Measurements from ENCODE around the gene SCNN1G. TPM values are rescaled to one million over a fixed set of nuclear protein-coding genes. Genes with fewer than 3 reads are reported as not detected.

The SCNN1G gene
- total and polyA plus RNA-seq, 8 donors, result 0.60 to 8.9 (median 3.8) TPM

DNA sequence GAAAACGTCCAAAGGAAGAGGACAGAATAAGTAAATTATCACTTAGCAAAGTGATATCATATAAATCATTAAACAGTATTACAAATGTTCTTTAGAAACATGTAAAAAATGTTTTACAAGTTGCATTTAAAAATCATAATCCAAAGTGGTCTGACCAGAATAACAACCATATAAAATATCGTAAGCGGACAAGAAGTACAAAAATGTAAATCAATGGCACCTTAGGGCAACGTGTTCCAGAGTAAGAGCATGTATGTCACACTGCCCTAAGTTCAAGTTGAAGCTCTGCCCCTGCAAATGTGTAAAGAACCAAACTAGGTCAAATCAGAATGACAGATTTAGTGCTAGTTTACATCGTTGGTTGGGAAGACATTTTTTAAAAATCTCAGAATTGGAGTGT, 44.7 kb upstream of the SCNN1G start:
- ATAC-seq (no peak), DNase-seq (no peak), FAIRE-seq (no peak)
- no peaks in the 10 kb centered on the region for H3K27me3 ChIP-seq
- H3K9me3 ChIP-seq, result no peaks in the 10 kb centered on the region
- TF ChIP-seq, protein P1, sequence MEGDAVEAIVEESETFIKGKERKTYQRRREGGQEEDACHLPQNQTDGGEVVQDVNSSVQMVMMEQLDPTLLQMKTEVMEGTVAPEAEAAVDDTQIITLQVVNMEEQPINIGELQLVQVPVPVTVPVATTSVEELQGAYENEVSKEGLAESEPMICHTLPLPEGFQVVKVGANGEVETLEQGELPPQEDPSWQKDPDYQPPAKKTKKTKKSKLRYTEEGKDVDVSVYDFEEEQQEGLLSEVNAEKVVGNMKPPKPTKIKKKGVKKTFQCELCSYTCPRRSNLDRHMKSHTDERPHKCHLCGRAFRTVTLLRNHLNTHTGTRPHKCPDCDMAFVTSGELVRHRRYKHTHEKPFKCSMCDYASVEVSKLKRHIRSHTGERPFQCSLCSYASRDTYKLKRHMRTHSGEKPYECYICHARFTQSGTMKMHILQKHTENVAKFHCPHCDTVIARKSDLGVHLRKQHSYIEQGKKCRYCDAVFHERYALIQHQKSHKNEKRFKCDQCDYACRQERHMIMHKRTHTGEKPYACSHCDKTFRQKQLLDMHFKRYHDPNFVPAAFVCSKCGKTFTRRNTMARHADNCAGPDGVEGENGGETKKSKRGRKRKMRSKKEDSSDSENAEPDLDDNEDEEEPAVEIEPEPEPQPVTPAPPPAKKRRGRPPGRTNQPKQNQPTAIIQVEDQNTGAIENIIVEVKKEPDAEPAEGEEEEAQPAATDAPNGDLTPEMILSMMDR (IDR thresholded peaks at IDR 0.05), result no peak
- H3K4me3 ChIP-seq, result no peak overlapping the region
- H3K4me1 ChIP-seq, result peaks cover 0 to 15% (median 8%) of the 10 kb centered on the region in 3 donors
- no peaks in the 10 kb centered on the region for H3K36me3 ChIP-seq
- WGBS, 2 donors, result 44 to 49% methylated on average over 5 of the region's 5 CpGs
- intact Hi-C loops (cut with DNase I), result no loop called here
- no peak overlapping the region for H3K27ac ChIP-seq

DNA sequence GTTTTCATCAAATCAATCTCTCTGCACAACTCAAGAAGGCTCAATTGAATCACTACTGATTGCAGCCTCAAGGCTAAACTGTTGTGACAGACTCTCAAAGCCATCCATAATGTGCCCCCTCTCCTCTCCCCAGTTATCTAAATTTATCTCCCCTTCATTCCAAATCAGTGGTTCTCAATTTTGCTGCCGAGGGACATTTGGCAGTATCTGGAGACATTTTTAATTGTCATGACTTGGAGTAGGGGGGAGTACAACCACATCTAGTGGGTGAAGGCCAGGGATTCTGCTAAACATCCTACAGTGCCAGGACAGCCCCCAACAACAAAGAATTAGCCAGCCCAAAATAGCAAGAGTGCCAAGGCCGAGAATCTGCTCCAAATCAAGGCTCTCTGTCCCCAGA, 42.4 kb upstream of the SCNN1G start:
- H3K4me3 ChIP-seq, result no peak overlapping the region
- H3K4me1 ChIP-seq, result peaks cover 0 to 18% (median 9%) of the 10 kb centered on the region in 3 donors
- intact Hi-C loops (cut with DNase I), result no loop called here
- H3K27me3 ChIP-seq, result no peaks in the 10 kb centered on the region
- no peaks in the 10 kb centered on the region for H3K36me3 ChIP-seq
- ATAC-seq, result no peak
- TF ChIP-seq, protein P1 (IDR thresholded peaks at IDR 0.05), result no peak
- DNase-seq, result no peak
- no peaks in the 10 kb centered on the region for H3K9me3 ChIP-seq
- no peak for FAIRE-seq
- H3K27ac ChIP-seq, result no peak overlapping the region
- WGBS, 2 donors, result 63 to 75% methylated on average over 2 of the region's 2 CpGs

DNA sequence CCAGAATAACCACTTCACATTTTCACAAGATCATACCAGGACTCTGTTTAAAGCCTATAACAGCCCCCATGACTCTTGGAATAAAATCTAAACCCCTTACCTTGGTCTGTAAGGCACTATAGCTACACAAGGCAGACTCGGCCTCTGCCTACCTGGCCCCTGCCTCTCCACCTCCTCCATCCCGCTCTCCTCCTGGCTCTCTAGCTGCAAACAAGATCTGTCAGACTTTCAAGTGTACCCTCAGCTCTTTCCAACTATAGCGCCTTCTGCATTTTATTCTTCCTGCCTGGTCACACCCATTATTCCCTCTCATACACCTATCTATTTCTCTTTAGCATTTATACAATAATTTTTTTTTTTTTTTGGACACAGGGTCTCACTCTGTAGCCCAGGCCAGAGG, 41.5 kb upstream of the SCNN1G start:
- intact Hi-C loops (cut with DNase I), result no loop called here
- FAIRE-seq (no peak), ATAC-seq (no peak), DNase-seq (no peak)
- H3K27me3 ChIP-seq, result no peaks in the 10 kb centered on the region
- peaks cover 0 to 26% (median 9%) of the 10 kb centered on the region in 3 donors for H3K4me1 ChIP-seq
- no peak overlapping the region for H3K4me3 ChIP-seq
- no peaks in the 10 kb centered on the region for H3K9me3 ChIP-seq
- TF ChIP-seq, protein P1 (IDR thresholded peaks at IDR 0.05), result no peak
- 94 to 99% methylated on average over 3 of the region's 3 CpGs for WGBS, 2 donors
- H3K36me3 ChIP-seq, result no peaks in the 10 kb centered on the region
- no peak overlapping the region for H3K27ac ChIP-seq

DNA sequence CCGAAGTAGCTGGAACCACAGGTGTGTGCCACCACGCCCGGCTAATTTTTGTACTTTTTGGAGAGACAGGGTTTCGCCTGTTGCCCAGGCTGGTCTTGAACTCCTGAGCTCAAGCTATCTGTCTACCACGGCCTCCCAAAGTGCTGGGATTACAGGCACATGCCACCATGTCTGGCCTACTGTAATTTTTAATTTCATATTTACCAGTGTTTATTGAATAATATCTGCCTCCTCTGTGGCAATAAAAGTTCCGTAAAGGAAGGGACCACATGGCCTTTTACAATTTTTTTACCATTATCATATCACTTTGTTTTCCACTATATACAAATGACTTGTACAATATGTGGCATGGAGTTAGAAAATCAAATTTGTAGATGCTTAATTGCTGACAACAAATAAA, 41.0 kb upstream of the SCNN1G start:
- no peak for FAIRE-seq
- no peak overlapping the region for H3K27ac ChIP-seq
- TF ChIP-seq, protein P1 (IDR thresholded peaks at IDR 0.05), result no peak

DNA sequence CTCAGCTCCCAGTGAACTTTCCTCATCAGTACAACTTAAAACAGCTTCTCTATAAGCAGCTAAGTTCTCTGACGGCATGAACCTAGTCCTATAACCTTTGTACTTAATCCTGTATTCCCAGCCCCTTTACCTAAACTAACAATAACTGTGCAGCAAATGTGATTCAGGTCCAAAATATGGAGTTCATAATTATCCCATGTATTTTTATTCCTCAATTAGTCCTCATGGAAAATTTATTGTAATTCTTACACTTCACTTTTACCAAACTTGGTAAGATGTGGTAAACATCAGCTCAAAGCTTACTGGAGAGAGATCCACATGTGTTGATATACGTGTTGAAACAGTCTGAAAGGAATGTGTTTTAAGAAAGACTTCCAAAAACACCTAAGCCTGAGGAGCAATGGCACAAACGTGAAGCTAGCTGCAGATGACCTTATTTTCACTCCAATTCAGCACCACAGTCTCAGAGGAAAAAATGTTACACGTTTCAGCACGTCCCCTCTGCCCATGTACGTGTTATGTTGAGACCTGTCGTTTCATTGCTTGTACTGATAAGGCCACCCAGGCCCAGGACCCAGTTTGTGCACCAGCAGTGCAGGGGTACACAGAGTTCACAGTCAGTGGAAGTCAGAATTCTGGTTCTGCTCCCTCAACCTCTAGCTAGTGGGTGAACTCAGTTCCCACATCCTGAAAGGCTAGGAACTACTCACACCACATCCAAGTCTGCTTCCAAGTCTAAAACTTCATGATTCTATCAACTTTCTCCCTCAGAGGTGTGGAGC, 40.4 kb upstream of the SCNN1G start:
- no peaks in the 10 kb centered on the region for H3K36me3 ChIP-seq
- 33 to 38% methylated on average over 7 of the region's 7 CpGs for WGBS, 2 donors
- no peaks in the 10 kb centered on the region for H3K27me3 ChIP-seq
- H3K9me3 ChIP-seq, result no peaks in the 10 kb centered on the region
- TF ChIP-seq, protein P1 (IDR thresholded peaks at IDR 0.05), result no peak
- peaks cover 0 to 31% (median 9%) of the 10 kb centered on the region in 3 donors for H3K4me1 ChIP-seq
- no peak for FAIRE-seq
- DNase-seq, result no peak
- H3K27ac ChIP-seq, result no peak overlapping the region
- no peak overlapping the region for H3K4me3 ChIP-seq
- peak in 2 of 4 donors; percentile 33 to 49 for ATAC-seq
- intact Hi-C loops (cut with DNase I), result no loop called here

More for the DNA sequence above, 41.0 kb upstream of the SCNN1G start:
- no peaks in the 10 kb centered on the region for H3K9me3 ChIP-seq
- H3K27me3 ChIP-seq, result no peaks in the 10 kb centered on the region
- H3K4me1 ChIP-seq, result peaks cover 0 to 31% (median 9%) of the 10 kb centered on the region in 3 donors
- H3K4me3 ChIP-seq, result no peak overlapping the region
- ATAC-seq (no peak), DNase-seq (no peak)
- WGBS, 2 donors, result 91 to 95% methylated on average over 6 of the region's 6 CpGs
- intact Hi-C loops (cut with DNase I), result no loop called here
- H3K36me3 ChIP-seq, result no peaks in the 10 kb centered on the region

All from pancreas (tissue), 10 donors.